BE2C (cell line): ENCODE data around the gene UCN.

Experiments used
- DNase-seq: peaks from one replicate; pipeline ENCODE4 v3.0.0-alpha.2; 2020
- H3K27me3 ChIP-seq: fragments of 250-450 bp; sonication (Bioruptor Pico); 2 replicates; pipeline ENCODE4 v1.5.1; 2020; ENCODE audit warnings: mild to moderate bottlenecking
- H3K36me3 ChIP-seq: fragments of 250-450 bp; sonication (Bioruptor Pico); 2 replicates; pipeline ENCODE4 v1.5.1; 2020; ENCODE audit warnings: mild to moderate bottlenecking
- H3K4me1 ChIP-seq: fragments of 250-450 bp; sonication (Bioruptor Pico); 2 replicates; pipeline ENCODE4 v1.5.1; 2020
- H3K4me3 ChIP-seq: 2 replicates; pipeline ENCODE4 v1.5.1; 2011; ENCODE audit warnings: low read depth, low read length
- H3K9me3 ChIP-seq: fragments of 250-450 bp; sonication (Bioruptor Pico); 2 replicates; pipeline ENCODE4 v1.5.1; 2020
- TF ChIP-seq, protein P1 (sequence below): IDR thresholded peaks from 2 replicates; pipeline ENCODE4 v1.5.1; 2012; ENCODE audit warnings: mild to moderate bottlenecking, low read depth, low read length

The UCN gene

GRCh38 chr2:27258051-27258450 is 50.2 kb downstream of the UCN start:
- H3K4me3 ChIP-seq: no peak overlapping the region
- no peaks in the 10 kb centered on the region for H3K36me3 ChIP-seq
- DNase-seq: no peak
- H3K4me1 ChIP-seq: peaks cover 13% of the 10 kb centered on the region
- H3K27me3 ChIP-seq: peaks cover 30% of the 10 kb centered on the region
- H3K9me3 ChIP-seq: no peaks in the 10 kb centered on the region
- TF ChIP-seq, protein P1, sequence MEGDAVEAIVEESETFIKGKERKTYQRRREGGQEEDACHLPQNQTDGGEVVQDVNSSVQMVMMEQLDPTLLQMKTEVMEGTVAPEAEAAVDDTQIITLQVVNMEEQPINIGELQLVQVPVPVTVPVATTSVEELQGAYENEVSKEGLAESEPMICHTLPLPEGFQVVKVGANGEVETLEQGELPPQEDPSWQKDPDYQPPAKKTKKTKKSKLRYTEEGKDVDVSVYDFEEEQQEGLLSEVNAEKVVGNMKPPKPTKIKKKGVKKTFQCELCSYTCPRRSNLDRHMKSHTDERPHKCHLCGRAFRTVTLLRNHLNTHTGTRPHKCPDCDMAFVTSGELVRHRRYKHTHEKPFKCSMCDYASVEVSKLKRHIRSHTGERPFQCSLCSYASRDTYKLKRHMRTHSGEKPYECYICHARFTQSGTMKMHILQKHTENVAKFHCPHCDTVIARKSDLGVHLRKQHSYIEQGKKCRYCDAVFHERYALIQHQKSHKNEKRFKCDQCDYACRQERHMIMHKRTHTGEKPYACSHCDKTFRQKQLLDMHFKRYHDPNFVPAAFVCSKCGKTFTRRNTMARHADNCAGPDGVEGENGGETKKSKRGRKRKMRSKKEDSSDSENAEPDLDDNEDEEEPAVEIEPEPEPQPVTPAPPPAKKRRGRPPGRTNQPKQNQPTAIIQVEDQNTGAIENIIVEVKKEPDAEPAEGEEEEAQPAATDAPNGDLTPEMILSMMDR: no peak
